DMS79 treated with DMSO at 0.1 percent for 48 hours (cell line): ENCODE measurements around the gene CCND1.

ENCODE experiments used
- DNase-seq: peaks from one replicate; lab custom pipeline; 2025; lab: John Stamatoyannopoulos, UW

The CCND1 gene

GRCh38 chr11:69640995-69641581, at the start of gene CCND1:
TSS of gene CCND1 (plus strand) at chr11:69641156. CDS start at chr11:69641314, 158 bp downstream.
- DNase-seq: peak; percentile 29

DNA sequence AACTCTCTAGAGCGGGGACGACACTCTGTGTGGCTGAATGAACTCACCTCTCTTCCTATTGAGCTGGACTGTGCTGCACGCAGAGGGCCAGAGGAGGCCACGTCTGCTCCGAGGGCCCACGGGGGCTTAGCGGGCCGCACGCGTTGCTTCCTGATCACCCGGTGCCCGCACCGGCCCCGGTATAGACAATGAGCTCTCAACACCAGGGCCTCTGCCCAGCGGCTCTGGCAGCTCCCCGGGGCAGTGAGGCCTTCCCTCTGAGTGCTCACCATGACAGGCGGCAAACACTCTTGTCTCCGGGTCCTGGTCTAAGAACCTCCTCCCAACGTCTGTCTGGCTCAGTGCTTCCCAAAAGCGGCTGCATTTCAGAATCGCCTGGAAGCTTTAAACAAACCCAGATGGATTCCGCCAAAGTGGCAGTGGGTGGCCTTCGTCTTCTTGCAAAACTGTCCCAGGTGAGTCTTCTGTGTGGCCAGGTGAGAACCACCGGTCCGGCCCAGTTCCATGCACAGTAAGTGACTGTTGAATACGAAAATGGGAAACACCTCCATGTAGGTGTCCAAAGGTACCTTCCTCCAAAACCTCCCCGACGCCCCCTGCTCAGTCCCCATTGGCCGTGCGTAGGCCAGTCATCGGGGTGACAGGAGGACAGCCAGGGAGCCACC, 47.8 kb upstream of the CCND1 start:
- no peak for DNase-seq

- no peak for DNase-seq
These were observed 47.1 kb upstream of the CCND1 start for GRCh38 chr11:69593851-69594250.

- DNase-seq: no peak
These were observed 46.5 kb upstream of the CCND1 start for GRCh38 chr11:69594481-69594880.

DNA sequence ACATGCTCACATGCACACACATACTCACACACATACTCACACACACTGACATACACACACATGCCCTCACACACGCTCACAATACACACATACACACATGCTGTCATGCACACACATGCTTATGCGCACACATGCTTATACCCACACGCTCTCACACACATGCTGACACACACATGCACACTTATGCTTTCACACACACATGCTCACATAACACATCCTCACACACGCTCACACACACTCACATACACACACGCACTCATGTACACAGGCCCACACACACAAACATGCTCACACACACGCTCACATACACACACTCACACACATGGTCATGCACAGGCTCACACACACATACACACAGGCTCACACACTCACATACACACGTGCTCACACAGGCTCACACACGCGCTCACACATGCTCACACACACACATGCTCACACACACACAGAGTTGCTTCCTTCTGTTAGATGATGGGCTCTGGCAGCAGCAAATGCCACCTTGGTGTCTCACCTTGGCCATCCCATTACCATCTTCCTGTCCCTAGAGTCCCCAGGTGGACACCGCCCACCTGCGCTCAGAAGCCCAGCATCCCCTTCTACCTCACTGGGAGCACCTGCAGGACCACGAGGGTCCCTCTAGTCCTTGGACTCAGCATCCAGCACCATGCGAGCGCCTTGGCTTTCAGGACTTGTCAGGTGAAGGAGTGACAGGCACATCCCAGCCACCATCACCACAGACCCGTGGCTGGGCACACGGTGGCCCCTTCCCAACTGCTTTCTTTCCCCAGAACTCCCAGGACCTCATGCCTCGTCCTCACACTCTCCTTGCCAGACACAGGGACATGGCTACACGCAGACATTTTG, 44.9 kb upstream of the CCND1 start:
- DNase-seq: no peak

DNA sequence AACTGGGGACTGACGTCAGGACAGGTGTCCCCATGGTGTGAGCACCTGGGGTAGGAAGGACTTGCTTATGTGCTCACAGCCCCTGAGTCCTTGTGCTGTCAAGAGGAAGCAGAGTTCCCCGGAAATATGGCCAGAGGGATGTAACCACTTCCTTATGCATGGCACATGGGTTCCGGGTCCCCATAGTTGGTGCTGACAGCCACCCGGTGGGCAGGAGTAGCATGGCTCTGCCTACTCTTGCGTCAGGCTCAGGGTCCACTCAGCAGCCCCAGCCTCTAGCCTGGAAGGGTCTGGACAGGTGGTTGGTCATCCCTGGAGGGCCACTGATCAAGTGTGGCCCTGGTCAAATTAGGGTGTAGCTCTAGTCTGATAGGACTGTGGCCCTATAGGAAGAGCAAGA, 42.8 kb upstream of the CCND1 start:
- no peak for DNase-seq

GRCh38 chr11:69599502-69599901, 41.5 kb upstream of the CCND1 start:
- DNase-seq: no peak

GRCh38 chr11:69600001-69600400, 41.0 kb upstream of the CCND1 start:
- no peak for DNase-seq

DNA sequence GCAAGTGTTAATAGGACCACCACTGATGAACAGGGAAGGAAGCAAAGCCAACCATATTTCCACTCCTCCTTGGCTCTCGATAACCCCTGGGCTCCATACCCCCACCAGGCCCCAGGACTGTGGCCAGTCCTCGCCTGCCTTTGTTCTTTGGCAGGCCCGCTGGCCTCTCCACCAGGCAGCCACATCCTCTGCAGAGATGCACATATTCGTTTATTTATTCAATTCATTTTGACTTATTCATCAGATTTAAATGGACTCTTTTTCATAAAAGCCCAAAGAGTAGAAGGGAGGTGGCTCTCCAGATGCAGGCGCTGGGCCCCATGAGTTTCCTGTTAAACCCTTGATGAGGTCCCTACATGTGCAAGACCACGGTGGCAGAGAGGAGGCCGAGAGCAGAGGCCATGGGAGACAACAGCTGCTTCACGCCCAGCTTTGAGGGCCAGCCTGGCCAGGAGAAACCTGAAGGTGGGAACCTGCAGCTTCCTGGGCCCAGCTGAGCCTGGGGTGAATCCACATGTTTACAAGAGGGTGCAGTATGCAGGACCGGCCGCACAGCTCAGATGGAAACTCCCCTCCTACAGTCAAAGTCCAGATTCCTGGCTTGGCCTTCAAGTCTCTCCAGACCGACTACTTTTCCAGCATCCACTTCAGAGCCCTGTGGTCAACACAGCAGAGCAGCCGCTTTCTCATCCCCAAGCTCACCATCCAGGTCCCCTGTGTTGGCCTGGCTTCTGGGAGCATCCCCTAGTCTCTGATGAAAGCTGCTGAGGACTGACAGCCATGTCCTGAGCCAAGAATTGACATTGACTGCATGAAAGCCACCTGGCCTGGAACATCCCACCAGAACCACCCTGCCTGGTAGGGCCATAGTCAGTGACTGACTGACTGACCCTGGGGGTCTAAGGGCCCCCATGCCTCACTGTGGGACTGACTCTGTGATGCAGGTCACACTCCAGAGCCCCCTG, 39.7 kb upstream of the CCND1 start:
- DNase-seq: no peak

DNA sequence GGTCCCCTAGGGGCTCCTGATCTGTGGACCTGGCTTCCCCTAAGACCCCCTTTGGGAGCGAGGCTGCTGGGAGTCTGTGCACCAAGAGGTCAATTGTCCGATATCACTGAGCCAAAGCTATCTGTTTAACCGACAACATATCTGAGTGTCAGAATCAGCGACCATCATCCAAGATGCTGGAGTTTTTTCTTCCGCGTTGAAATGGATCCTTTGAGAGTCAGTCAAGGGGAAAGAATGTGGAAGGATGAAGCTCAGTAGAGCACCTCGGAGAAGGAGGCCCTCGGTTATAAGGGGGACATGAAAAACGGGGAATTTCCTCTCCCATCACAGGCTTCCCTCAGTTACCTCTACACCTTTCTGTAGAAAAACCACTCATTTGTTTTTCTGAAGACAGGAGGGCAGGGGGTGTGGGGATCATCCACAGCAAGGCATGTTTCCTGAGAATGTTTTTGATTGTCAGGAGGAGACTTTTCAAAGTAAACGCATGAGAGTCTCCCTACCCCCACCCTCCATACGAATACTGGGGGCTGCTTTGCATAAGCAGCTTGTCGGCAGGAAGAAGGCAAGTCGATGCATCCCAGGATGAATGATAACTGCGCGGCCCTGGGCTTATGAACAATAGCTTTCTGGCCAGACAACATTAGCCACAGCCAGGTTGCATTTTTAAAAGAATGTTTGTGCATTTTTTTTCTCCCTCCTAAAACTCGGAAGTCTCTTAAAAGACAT, 37.7 kb upstream of the CCND1 start:
- DNase-seq: no peak

GRCh38 chr11:69604055-69604454, 36.9 kb upstream of the CCND1 start:
- no peak for DNase-seq

- DNase-seq: no peak
These were observed 35.0 kb upstream of the CCND1 start for GRCh38 chr11:69605737-69606526.

- no peak for DNase-seq
These were observed 31.6 kb upstream of the CCND1 start for GRCh38 chr11:69609351-69609750.

- DNase-seq: no peak
These were observed 29.1 kb upstream of the CCND1 start for GRCh38 chr11:69611548-69612526.

DNA sequence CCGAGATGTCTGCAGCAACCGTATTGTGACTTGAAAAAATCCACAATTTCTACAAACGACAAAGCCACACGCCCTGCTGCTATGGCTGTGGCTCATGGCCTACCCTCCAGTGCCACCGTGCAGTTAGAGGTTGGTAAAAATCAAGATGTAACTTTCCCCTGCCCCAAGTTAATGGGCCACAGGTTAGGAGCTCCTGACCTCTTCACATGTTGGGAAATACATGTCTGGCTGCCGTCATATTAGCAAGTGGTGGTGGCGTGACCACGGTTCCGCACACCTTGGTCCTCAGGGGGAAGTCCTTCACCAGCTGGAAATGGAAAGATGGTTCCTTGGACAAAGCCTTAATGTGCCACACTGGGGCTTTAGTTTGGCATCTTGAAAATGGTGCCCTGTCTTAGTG, 27.4 kb upstream of the CCND1 start:
- no peak for DNase-seq

DNA sequence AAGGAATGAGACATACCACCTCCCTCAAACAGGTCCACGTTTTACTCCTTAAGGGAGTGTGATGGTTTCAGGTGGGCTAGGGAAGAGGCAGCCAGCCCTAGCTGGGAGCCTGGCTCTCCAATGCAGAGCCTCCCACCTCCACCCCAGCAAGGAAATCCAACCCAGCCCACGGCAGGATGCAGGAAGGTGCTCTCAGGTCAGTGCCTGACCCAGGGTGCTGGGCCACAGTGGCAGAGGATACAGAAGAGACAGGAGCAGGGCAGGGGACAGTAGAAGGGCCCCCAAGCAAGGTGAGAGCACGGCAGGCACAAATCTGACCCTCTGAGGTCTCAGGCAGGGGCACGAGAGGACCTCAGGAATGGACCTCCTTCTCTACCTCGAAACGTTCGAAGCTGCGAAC, 26.9 kb upstream of the CCND1 start:
- DNase-seq: no peak

- no peak for DNase-seq
These were observed 25.2 kb upstream of the CCND1 start for GRCh38 chr11:69615545-69616278.

DNA sequence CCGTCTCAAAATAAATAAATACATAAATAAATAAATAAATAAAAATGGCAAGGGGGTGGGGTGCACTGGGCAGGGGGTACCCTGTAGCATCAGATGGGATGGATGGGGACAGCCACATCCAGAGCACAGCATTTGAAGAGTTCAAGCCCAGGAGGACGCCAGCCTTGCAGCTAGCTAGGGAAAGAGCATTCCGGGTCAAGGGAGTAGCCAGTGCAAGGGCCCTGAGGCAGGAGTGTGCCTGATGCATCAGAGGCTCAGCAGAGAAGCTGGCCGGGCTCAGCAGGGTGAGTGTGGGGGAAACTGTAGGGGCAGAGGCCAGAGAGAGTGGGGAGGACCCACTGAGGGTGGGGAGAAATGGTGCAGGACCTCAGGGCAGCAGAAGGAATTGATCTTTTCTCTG, 23.7 kb upstream of the CCND1 start:
- no peak for DNase-seq

GRCh38 chr11:69617682-69618081, 23.3 kb upstream of the CCND1 start:
- DNase-seq: no peak
